Esophagus squamous epithelium (tissue), 5 donors: ENCODE data around the gene MIER2. TPM values are rescaled to one million over a fixed set of nuclear protein-coding genes. Genes with fewer than 3 reads are reported as not detected.
A peak's percentile ranks its signal among the peaks of the same experiment; 100 is the strongest.

Experiments used
- DNase-seq: peaks from one replicate; lab custom pipeline; 2025; lab: John Stamatoyannopoulos, UW
- H3K27ac ChIP-seq, 4 donors: fragments of 200-600 bp; sonication (generic); one replicate each; pipeline ENCODE4 v1.5.1; 2016 to 2019; ENCODE audit warnings: mild to moderate bottlenecking in 1 of 4
- H3K27me3 ChIP-seq, 4 donors: fragments of 200-600 bp; sonication (generic); 1 replicate in 3 of 4; 2 replicates in 1 of 4; pipeline versions ENCODE4 v1.5.1 to v1.6.0; 2017 to 2021; ENCODE audit warnings: antibody characterized with exemption in 1 of 4
- H3K36me3 ChIP-seq, 3 donors: fragments of 200-600 bp; sonication (generic); one replicate each; pipeline ENCODE4 v1.5.1; 2016 to 2019
- H3K4me1 ChIP-seq, 3 donors: fragments of 200-600 bp; sonication (generic); one replicate each; pipeline ENCODE4 v1.5.1; 2017 to 2019
- H3K4me3 ChIP-seq, 4 donors: fragments of 200-600 bp; sonication (generic); 1 replicate in 3 of 4; 2 replicates in 1 of 4; pipeline ENCODE4 v1.5.1; 2016 to 2019; ENCODE audit warnings: mild to moderate bottlenecking in 2 of 4, moderate library complexity in 1 of 4
- H3K9me3 ChIP-seq, 3 donors: fragments of 200-600 bp; sonication (generic); one replicate each; pipeline ENCODE4 v1.5.1; 2016 to 2019
- CTCF ChIP-seq, 6 experiments: fragments of 450-650 bp in 4 of 6; fragments of 200-600 bp in 2 of 6; sonication (generic) in 2 of 6; IDR thresholded peaks; one replicate each; pipeline ENCODE4 v1.5.1; 2016 to 2019; ENCODE audit warnings: antibody characterized with exemption in 6 of 6, mild to moderate bottlenecking in 4 of 6, moderate library complexity in 4 of 6
- POLR2A ChIP-seq, 4 donors: fragments of 450-650 bp; IDR thresholded peaks; one replicate each; pipeline ENCODE4 v1.6.1; 2017; ENCODE audit warnings: antibody characterized with exemption in 4 of 4, mild to moderate bottlenecking in 4 of 4, moderate library complexity in 3 of 4
- WGBS, 2 donors: methylation state at CpG; one replicate each; pipeline ENCODE4 v1.1.5; 2018; 5-methylcytosine and 5-hydroxymethylcytosine counted together
- intact Hi-C: fragments of 100-400 bp; cut with DNase I; formaldehyde crosslinking; loops from one replicate; pipeline ENCODE4 v1.15.0; 2022
- total RNA-seq, 4 donors: library from RNA; depleted of rRNA; stranded (reverse); fragments of >200 nt; gene quantifications; one replicate each; pipeline ENCODE4 v1.1.0, GENCODE V29; 2016
- donor health status: DM: yes; HTN: yes; CAD: no.

MIER2 gene
- total RNA-seq, 4 donors from 2014 or later = 11.7 to 31.5 (median 14.9) TPM

DNA sequence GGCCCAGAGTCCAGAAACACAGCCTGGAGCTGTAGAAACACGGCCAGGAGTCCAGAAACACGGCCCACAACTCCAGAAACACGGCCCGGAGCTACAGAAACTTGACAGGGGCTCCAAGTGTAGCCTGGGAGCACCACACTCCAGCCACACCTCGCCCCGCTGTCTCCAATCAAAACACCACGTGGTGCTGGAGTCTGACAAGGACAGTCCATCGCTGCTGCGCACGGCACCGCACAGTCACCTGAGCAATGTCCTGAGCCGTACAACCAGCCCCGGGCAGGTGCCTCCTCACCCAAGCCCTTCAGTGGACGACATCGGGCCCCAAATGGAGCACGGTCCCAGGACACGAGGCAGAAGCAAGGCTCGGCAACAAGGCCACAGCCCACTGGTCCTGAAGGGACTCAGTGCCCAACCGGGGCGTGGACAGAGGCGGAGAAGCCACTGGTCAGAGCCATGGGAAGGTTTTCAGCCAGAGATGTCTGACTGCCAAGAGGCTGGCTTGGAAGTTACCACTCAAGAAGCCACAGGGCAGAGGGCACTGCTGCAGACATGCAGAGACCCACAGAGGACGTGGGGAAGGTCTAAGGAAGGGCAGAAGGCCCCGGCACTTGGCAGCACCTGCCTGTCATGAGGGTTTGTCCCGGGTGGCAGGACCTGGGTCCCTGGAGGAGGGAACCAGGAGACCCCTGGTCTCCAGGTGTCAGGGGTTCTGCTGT, 33.7 kb downstream of the MIER2 start:
- H3K4me3 ChIP-seq = peak overlapping the region; percentile 7 to 42 (median 26)
- peak overlapping the region; percentile 9 to 73 (median 54) for H3K27ac ChIP-seq
- intact Hi-C loops = no loop called here
- H3K27me3 ChIP-seq = no peaks in the 10 kb centered on the region
- DNase-seq = no peak
- no peaks in the 10 kb centered on the region for H3K4me1 ChIP-seq
- no peaks in the 10 kb centered on the region for H3K9me3 ChIP-seq
- peaks cover 45 to 91% (median 54%) of the 10 kb centered on the region in 3 donors for H3K36me3 ChIP-seq
- WGBS, 2 donors = 83 to 85% methylated on average over 9 to 12 of the region's 24 CpGs
- TF ChIP-seq CTCF (IDR thresholded peaks at IDR 0.05) (no peak), POLR2A (IDR thresholded peaks at IDR 0.05) (no peak)

GRCh38 chr19:310141-310651, 34.4 kb downstream of the MIER2 start:
- intact Hi-C loops = no loop called here
- Histone ChIP-seq H3K36me3 (peaks cover 43 to 91% (median 61%) of the 10 kb centered on the region in 3 donors), H3K4me1 (no peaks in the 10 kb centered on the region), H3K4me3 (peak overlapping the region; percentile 7 to 42 (median 26)), H3K9me3 (no peaks in the 10 kb centered on the region), H3K27me3 (no peaks in the 10 kb centered on the region), H3K27ac (peak overlapping the region in 2 of 4 donors; percentile 34 to 73)
- DNase-seq = no peak
- 75 to 92% methylated on average over 2 to 15 of the region's 30 CpGs for WGBS, 2 donors
- no peak for TF ChIP-seq CTCF (IDR thresholded peaks at IDR 0.05)
- TF ChIP-seq POLR2A (IDR thresholded peaks at IDR 0.05) = no peak

DNA sequence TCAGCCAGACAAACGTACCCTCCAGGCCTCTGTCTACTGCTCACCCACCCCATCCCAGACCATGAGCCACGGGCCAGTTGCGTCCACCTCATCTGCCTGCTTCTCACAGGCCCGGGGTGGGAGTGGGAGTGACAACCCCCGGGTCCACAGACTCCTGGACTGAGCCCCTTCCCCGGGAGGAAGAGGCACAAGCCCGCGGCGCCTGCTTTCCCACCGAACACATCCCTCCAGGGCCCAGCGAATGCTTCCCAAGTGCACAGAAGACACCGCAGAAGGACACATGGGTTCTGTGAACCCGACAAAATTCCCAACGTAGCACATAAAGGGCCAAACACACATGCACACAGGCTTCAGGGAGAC, 35.4 kb downstream of the MIER2 start:
- Histone ChIP-seq H3K9me3 (no peaks in the 10 kb centered on the region), H3K27ac (no peak overlapping the region), H3K27me3 (no peaks in the 10 kb centered on the region), H3K4me1 (no peaks in the 10 kb centered on the region), H3K4me3 (peak overlapping the region in 2 of 4 donors; percentile 38 to 42), H3K36me3 (peaks cover 35 to 91% (median 64%) of the 10 kb centered on the region in 3 donors)
- intact Hi-C loops = no loop called here
- 91 to 100% methylated on average over 2 to 11 of the region's 14 CpGs for WGBS, 2 donors
- no peak for DNase-seq
- no peak for TF ChIP-seq CTCF (IDR thresholded peaks at IDR 0.05)
- TF ChIP-seq POLR2A (IDR thresholded peaks at IDR 0.05) = no peak

- Histone ChIP-seq H3K27ac (peak overlapping the region in 2 of 4 donors; percentile 9 to 39), H3K36me3 (peaks cover 34 to 85% (median 61%) of the 10 kb centered on the region in 3 donors), H3K4me1 (no peaks in the 10 kb centered on the region), H3K9me3 (no peaks in the 10 kb centered on the region), H3K4me3 (peak overlapping the region in 2 of 4 donors; percentile 38 to 42), H3K27me3 (no peaks in the 10 kb centered on the region)
- intact Hi-C loops = no loop called here
- no peak for DNase-seq
- whole genome bisulfite sequencing, 2 donors = 86 to 97% methylated on average over 1 to 9 of the region's 48 CpGs
- TF ChIP-seq CTCF (IDR thresholded peaks at IDR 0.05) (no peak), POLR2A (IDR thresholded peaks at IDR 0.05) (no peak)
Observed at GRCh38 chr19:308471-309205, 36.0 kb downstream of the MIER2 start.
